PFSK-1 (cell line): ENCODE measurements around the gene IER5.

ENCODE experiments used
- POLR2AphosphoS5 ChIP-seq: IDR thresholded peaks from 2 replicates; pipeline ENCODE4 v1.6.1; 2012; ENCODE audit warnings: low read depth, mild to moderate bottlenecking, control low read depth, low read length, moderate library complexity
- REST ChIP-seq, 2 experiments: IDR thresholded peaks; 2 replicates each; pipeline versions ENCODE4 v1.6.1 to v1.8.0; 2011 to 2012; ENCODE audit warnings: low read depth in 2 of 2, low read length in 2 of 2, control low read depth in 1 of 2, inconsistent platforms in 1 of 2, mild to moderate bottlenecking in 1 of 2, moderate library complexity in 1 of 2; ENCODE audit not compliant: insufficient read depth in 1 of 2

GRCh38 chr1:181111559-181111958 is 23.1 kb downstream of the IER5 start:
- TF ChIP-seq REST (IDR thresholded peaks at IDR 0.05; ENCODE audit: insufficient read depth in 1 of 2, low read depth in 2 of 2, low read length in 2 of 2) (no peak), POLR2AphosphoS5 (no peak)
